ENCODE results near the gene CFAP157. TPM values are rescaled to one million over a fixed set of nuclear protein-coding genes. Genes with fewer than 3 reads are reported as not detected.

The CFAP157 gene
- total RNA-seq, 4 donors from 2014 or later: 0.24 to 1.0 TPM; not detected in 2

DNA sequence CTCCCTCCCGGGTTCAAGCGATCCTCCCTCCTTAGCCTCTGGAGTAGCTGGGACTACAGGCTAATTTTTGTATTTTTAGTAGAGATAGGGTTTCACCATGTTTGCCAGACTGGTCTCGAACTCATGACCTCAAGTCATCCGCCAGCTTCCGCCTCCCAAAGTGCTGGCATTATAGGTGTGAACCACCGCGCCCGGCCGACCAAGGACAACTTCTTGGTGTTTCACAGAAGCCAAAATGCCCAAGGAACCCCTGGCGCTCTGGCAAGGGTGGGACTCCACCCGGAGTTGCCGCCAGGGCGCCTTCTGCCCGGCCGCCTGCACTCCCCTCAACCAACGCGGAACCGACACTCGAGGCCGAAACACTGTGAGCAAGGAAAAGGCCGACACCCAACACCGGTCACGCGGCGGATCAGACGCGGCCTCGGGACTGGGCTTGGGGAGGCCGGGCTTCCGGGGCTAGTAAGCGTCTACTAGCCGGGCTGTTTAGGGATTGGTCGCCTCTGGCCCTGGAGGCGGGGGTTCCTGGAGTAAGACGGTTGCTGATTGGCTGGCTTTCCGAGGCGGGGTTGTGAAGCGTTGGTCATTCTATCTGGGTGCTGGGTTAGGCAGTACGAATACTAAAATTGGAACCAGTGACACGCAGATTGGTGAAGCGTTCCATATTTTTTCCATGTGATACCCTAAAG lies 7.7 kb upstream of the CFAP157 start:
- peak; percentile 92 for DNase-seq (ENCODE audit: low spot score)
- TF ChIP-seq, protein P1, sequence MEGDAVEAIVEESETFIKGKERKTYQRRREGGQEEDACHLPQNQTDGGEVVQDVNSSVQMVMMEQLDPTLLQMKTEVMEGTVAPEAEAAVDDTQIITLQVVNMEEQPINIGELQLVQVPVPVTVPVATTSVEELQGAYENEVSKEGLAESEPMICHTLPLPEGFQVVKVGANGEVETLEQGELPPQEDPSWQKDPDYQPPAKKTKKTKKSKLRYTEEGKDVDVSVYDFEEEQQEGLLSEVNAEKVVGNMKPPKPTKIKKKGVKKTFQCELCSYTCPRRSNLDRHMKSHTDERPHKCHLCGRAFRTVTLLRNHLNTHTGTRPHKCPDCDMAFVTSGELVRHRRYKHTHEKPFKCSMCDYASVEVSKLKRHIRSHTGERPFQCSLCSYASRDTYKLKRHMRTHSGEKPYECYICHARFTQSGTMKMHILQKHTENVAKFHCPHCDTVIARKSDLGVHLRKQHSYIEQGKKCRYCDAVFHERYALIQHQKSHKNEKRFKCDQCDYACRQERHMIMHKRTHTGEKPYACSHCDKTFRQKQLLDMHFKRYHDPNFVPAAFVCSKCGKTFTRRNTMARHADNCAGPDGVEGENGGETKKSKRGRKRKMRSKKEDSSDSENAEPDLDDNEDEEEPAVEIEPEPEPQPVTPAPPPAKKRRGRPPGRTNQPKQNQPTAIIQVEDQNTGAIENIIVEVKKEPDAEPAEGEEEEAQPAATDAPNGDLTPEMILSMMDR (IDR thresholded peaks at IDR 0.05): no peak

DNA sequence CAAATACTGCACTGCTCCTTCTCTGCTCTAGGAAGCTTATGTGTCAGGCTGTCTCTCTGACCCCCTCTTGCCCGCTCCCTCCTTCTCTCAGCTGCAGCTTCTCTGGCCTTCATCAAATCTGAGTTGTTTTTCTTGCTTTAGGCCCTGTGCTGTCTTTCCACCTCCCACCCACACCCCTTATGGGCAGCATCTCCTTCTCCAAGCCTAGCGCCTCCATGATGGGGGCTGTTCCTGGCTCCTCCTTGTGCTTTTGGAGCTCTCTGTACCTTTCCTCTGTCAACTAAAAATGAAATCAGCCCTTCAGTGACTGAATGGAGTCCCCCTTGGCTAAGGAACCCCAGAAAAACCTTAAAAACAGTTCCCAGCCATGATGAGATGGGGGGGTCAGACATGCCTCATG lies 6.6 kb upstream of the CFAP157 start:
- ATAC-seq (ENCODE audit: low FRiP score) (no peak), DNase-seq (ENCODE audit: low spot score) (no peak)
- TF ChIP-seq, protein P1 (IDR thresholded peaks at IDR 0.05): no peak

More for the DNA sequence above, 7.7 kb upstream of the CFAP157 start:
- ATAC-seq (ENCODE audit: low FRiP score): peak; percentile 99

DNA sequence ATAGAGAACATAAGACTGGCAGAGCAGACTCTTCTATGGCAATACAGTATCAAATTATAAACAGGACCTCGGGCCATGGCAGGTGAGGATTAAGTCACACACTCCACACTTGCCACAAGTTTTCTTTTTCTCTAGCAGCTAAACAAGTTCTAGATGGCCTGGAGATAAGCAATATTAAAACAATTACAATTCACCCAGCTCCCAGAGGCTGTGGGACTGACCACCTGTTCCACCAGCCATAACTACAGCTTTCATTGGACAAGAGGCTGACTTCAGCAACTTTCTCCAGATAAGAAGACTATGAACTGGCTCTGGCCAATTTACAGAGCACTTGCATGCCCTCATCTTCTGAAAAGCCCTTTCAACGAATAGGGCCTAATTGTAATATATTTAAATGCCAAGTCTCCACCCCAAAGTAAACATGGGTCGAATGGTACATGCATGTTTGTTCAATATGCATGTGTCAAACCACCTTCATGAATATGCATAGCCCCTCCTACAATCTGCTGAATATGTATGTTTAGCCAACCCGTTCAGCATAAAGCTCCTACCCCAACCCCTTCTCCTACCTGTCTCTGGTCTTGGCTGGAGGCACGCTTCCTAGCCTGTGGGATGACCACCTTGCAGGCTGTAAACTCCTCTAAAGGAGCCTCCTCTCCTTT lies 6.1 kb upstream of the CFAP157 start:
- TF ChIP-seq, protein P1 (IDR thresholded peaks at IDR 0.05): no peak
- DNase-seq (ENCODE audit: low spot score): no peak
- no peak for ATAC-seq (ENCODE audit: low FRiP score)

GRCh38 chr9:127703289-127703946 lies 3.4 kb upstream of the CFAP157 start:
- ATAC-seq (ENCODE audit: low FRiP score) (no peak), DNase-seq (ENCODE audit: low spot score) (no peak)
- TF ChIP-seq, protein P1 (IDR thresholded peaks at IDR 0.05): no peak

DNA sequence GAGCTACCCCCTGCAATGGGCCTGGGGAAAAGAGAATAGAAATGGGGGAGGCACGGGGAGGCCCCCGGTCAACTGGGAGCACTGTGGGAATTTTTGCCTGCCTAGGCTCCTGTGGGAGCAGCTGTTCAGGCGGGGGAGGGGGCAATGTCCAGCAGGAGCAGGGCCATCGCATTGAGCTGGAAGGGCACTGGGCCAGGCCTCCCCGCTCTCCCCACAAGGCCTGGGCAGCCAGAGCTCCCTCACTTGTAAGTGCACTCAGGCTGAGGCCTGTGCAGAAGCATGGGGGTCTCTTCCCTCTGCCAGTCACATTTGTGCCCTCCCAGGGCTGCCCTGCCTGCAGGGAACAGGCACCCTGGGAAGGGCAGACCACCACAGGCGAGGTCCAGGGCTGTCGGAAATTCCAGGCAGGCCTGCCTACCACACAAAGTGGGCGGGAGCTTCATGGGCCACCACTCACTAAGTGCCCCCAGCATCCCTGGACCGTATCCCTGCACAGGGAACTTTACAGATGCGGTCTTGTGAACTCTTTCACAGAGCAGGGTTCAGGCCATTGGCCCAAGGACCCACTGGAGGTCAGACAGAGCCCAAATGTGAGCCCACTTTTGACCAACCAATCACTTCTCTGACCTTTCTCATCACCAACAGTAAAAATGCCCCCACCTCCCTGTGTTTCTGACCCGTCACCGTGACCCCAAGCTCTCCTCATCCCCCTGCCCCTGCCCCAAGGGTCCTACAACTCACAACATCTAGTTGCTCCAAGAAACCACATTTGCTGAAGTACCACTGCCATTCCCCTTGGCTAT lies 1.0 kb upstream of the CFAP157 start:
- DNase-seq (ENCODE audit: low spot score) (no peak), ATAC-seq (ENCODE audit: low FRiP score) (no peak)
- TF ChIP-seq, protein P1 (IDR thresholded peaks at IDR 0.05): no peak

DNA sequence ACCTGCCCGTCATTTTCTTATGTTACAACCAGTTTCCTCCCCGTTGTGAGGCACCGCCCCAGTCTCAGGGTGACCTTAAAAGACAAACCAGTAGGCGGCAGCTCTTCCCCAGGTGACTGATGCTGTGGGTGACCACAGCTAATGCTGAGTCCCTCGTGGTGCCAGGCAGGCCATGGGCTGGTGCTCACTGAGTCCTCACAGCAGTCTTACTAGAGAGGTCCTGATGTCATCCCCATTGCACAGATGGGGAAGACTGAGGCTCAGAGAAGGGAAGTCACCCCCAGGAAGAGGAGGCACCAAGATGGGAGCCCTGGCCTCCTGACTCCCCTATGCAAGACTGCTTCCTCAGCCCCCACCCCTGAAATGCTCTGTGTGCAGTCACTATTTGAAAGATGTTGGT lies 978 bp downstream of the CFAP157 start:
- TF ChIP-seq, protein P1 (IDR thresholded peaks at IDR 0.05): no peak
- no peak for DNase-seq (ENCODE audit: low spot score)
- no peak for ATAC-seq (ENCODE audit: low FRiP score)

Measured in omental fat pad (tissue), 4 donors.